Skeletal muscle cell (primary cell): ENCODE data around the gene GOLGA5.
"Not testable (repeated sequence)": the region's sequence is repeated elsewhere in the genome, so short reads cannot be mapped to it uniquely, and the experiment has no call there.

Source experiments
- DNase-seq: peaks from one replicate; pipeline ENCODE4 v3.0.0-alpha.2; 2010; ENCODE audit warnings: low read depth
- H3K4me3 ChIP-seq: 2 replicates; pipeline ENCODE4 v1.5.1; 2011; ENCODE audit warnings: low read depth, mild to moderate bottlenecking, control low read depth, low read length, moderate library complexity

The GOLGA5 gene

GRCh38 chr14:92793709-92794546 is at the start of gene GOLGA5:
GOLGA5 (plus strand) TSS chr14:92794305; CDS start chr14:92797438, 3,133 bp downstream.
- H3K4me3 ChIP-seq, result peak within 1 kb of the TSS; percentile 100
- DNase-seq, result peak; percentile 93

GRCh38 chr14:92747701-92748258 is 46.3 kb upstream of the GOLGA5 start:
- DNase-seq, result no peak

GRCh38 chr14:92748259-92749016 is 45.7 kb upstream of the GOLGA5 start, which contains the start of gene LGMN:
LGMN (minus strand) TSS chr14:92748627; CDS start chr14:92732786, 15,841 bp downstream.
- H3K4me3 ChIP-seq, result peak within 1 kb of the TSS; percentile 60
- DNase-seq, result peak; percentile 82

More at GRCh38 chr14:92747701-92748258, 46.3 kb upstream of the GOLGA5 start:
- peak overlapping the region; percentile 60 for H3K4me3 ChIP-seq

- DNase-seq, H3K4me3 ChIP-seq: not testable (repeated sequence)
These were observed 43.8 kb upstream of the GOLGA5 start for GRCh38 chr14:92750222-92750728.

- H3K4me3 ChIP-seq, result no peak overlapping the region
- DNase-seq, result no peak
These were observed 43.1 kb upstream of the GOLGA5 start for GRCh38 chr14:92750994-92751400.

GRCh38 chr14:92751819-92752218 is 42.3 kb upstream of the GOLGA5 start:
- no peak for DNase-seq
- no peak overlapping the region for H3K4me3 ChIP-seq

GRCh38 chr14:92753250-92753649 is 40.9 kb upstream of the GOLGA5 start:
- DNase-seq, result no peak
- no peak overlapping the region for H3K4me3 ChIP-seq

GRCh38 chr14:92754966-92755365 is 39.1 kb upstream of the GOLGA5 start:
- no peak overlapping the region for H3K4me3 ChIP-seq
- DNase-seq, result no peak

GRCh38 chr14:92755495-92755894 is 38.6 kb upstream of the GOLGA5 start:
- DNase-seq, result no peak
- no peak overlapping the region for H3K4me3 ChIP-seq

- H3K4me3 ChIP-seq, result no peak overlapping the region
- no peak for DNase-seq
These were observed 37.7 kb upstream of the GOLGA5 start for GRCh38 chr14:92756446-92756845.

GRCh38 chr14:92759300-92759678 is 34.8 kb upstream of the GOLGA5 start:
- DNase-seq, result no peak
- H3K4me3 ChIP-seq, result no peak overlapping the region

- H3K4me3 ChIP-seq, result no peak overlapping the region
- no peak for DNase-seq
These were observed 34.2 kb upstream of the GOLGA5 start for GRCh38 chr14:92759679-92760523.

- H3K4me3 ChIP-seq, result no peak overlapping the region
- DNase-seq, result no peak
These were observed 33.6 kb upstream of the GOLGA5 start for GRCh38 chr14:92760524-92760805.

- DNase-seq, H3K4me3 ChIP-seq: not testable (repeated sequence)
These were observed 30.2 kb upstream of the GOLGA5 start for GRCh38 chr14:92763666-92764631.

- DNase-seq, H3K4me3 ChIP-seq: not testable (repeated sequence)
These were observed 25.9 kb upstream of the GOLGA5 start for GRCh38 chr14:92768236-92768635.

GRCh38 chr14:92768795-92769194 is 25.3 kb upstream of the GOLGA5 start:
- no peak overlapping the region for H3K4me3 ChIP-seq
- no peak for DNase-seq

- no peak overlapping the region for H3K4me3 ChIP-seq
- DNase-seq, result no peak
These were observed 23.6 kb upstream of the GOLGA5 start for GRCh38 chr14:92770484-92770883.

GRCh38 chr14:92774572-92774971 is 19.5 kb upstream of the GOLGA5 start:
- H3K4me3 ChIP-seq, result no peak overlapping the region
- no peak for DNase-seq
